Small intestine (tissue), 7 donors: ENCODE data around the gene MDFIC2. TPM values are rescaled to one million over a fixed set of nuclear protein-coding genes. Genes with fewer than 3 reads are reported as not detected.

Experiments used
- DNase-seq, 2 donors: peaks; one replicate each; pipeline versions ENCODE4 v3.0.0 to v3.0.0-alpha.2; 2013
- FAIRE-seq: peaks from 2 replicates; lab custom pipeline; 2012; peaks lifted over from hg19 to GRCh38; lab: Jason Lieb, UNC
- H3K27ac ChIP-seq, 3 donors: one replicate each; pipeline ENCODE4 v1.5.1; 2013; ENCODE audit warnings: low read length in 2 of 3, mild to moderate bottlenecking in 2 of 3, control low read depth in 1 of 3, inconsistent platforms in 1 of 3, low read depth in 1 of 3, moderate library complexity in 1 of 3
- H3K27me3 ChIP-seq, 3 donors: one replicate each; pipeline ENCODE4 v1.6.1; 2013; ENCODE audit warnings: low read length in 3 of 3, inconsistent platforms in 1 of 3; ENCODE audit not compliant: control insufficient read depth in 3 of 3, insufficient read depth in 3 of 3
- H3K36me3 ChIP-seq, 3 donors: one replicate each; pipeline ENCODE4 v1.6.1; 2013; ENCODE audit warnings: low read length in 3 of 3, inconsistent platforms in 1 of 3, low read depth in 1 of 3, mild to moderate bottlenecking in 1 of 3, moderate library complexity in 1 of 3; ENCODE audit not compliant: control insufficient read depth in 3 of 3, insufficient read depth in 2 of 3
- H3K4me1 ChIP-seq, 3 donors: one replicate each; pipeline ENCODE4 v1.6.1; 2013; ENCODE audit warnings: low read length in 2 of 3, inconsistent platforms in 1 of 3, low read depth in 1 of 3, mild to moderate bottlenecking in 1 of 3, moderate library complexity in 1 of 3; ENCODE audit not compliant: control insufficient read depth in 3 of 3, insufficient read depth in 2 of 3
- H3K4me3 ChIP-seq, 3 donors: one replicate each; pipeline ENCODE4 v1.5.1; 2013; ENCODE audit warnings: low read length in 3 of 3, control low read depth in 1 of 3, inconsistent platforms in 1 of 3, low read depth in 1 of 3, mild to moderate bottlenecking in 1 of 3, moderate library complexity in 1 of 3
- H3K9me3 ChIP-seq, 2 donors: one replicate each; pipeline ENCODE4 v1.6.1; 2013; ENCODE audit warnings: low read depth in 1 of 2, low read length in 1 of 2; ENCODE audit not compliant: control insufficient read depth in 2 of 2, insufficient read depth in 1 of 2
- WGBS, 3 donors: extraction: QIAGEN DNeasy Blood & Tissue Kit; methylation state at CpG; one replicate each; pipeline ENCODE4 v1.1.7; 2013; 5-methylcytosine and 5-hydroxymethylcytosine counted together
- polyA plus RNA-seq, 4 donors: library from polyadenylated mRNA; stranded (reverse) in 3 of 4; unstranded in 1 of 4; fragments of 200-250 nt in 3 of 4; fragments of 120-200 nt in 1 of 4; gene quantifications; one replicate each; pipeline versions ENCODE4 v1.2.1 to v1.2.3, GENCODE V29; 2013
- donor health status: healthy with polysubstance abuse.
- donor health status: control.
- donor health status: control.
- donor health status: Bipolar disorder and iron deficiency.
- donor health status: healthy.

MDFIC2 gene
- polyA plus RNA-seq, 4 donors = not detected

- FAIRE-seq = no peak
- Histone ChIP-seq H3K4me1 (no peaks in the 10 kb centered on the region), H3K27ac (no peak overlapping the region), H3K27me3 (peaks cover 0 to 5% (median 0%) of the 10 kb centered on the region in 3 donors), H3K4me3 (no peak overlapping the region), H3K36me3 (no peaks in the 10 kb centered on the region), H3K9me3 (no peaks in the 10 kb centered on the region)
- WGBS, 3 donors = 82 to 100% (median 88%) methylated on average over 1 of the region's 1 CpG
- DNase-seq = no peak
Measured at GRCh38 chr3:70185661-70186060, 126.8 kb downstream of the MDFIC2 start.

GRCh38 chr3:70183781-70184504 is 128.5 kb downstream of the MDFIC2 start:
- FAIRE-seq (no peak), DNase-seq (no peak)

DNA sequence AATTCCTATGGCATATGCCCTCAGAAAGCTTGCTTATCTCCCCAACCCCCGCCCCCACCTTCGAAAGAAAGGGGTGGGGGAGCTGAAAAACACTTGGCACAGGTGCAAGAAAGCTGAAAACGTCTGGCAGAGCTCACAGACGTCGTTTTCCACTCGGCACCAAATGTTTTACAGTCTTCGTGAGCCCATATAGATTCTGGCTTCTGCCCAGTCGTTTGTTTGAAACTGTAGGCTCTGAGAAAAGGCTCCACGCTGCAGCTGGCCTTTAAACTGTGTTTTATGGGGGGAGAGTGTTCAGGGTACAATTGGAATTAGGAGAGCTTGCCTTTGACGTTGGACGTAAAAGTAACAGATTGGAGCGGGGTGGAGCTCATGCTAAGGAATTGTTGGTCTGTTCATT is 130.3 kb downstream of the MDFIC2 start:
- FAIRE-seq (no peak), DNase-seq (no peak)
- Histone ChIP-seq H3K36me3 (no peaks in the 10 kb centered on the region), H3K27me3 (peaks cover 0 to 5% (median 0%) of the 10 kb centered on the region in 3 donors), H3K4me3 (no peak overlapping the region), H3K4me1 (no peaks in the 10 kb centered on the region), H3K9me3 (no peaks in the 10 kb centered on the region), H3K27ac (no peak overlapping the region)
- WGBS, 3 donors = 14 to 31% (median 18%) methylated on average over 12 of the region's 12 CpGs

More at GRCh38 chr3:70183781-70184504, 128.5 kb downstream of the MDFIC2 start:
- no peak overlapping the region for H3K27ac ChIP-seq
- H3K4me3 ChIP-seq = no peak overlapping the region
- 75 to 80% (median 76%) methylated on average over 8 of the region's 8 CpGs for WGBS, 3 donors
- no peaks in the 10 kb centered on the region for H3K9me3 ChIP-seq
- H3K4me1 ChIP-seq = no peaks in the 10 kb centered on the region
- no peaks in the 10 kb centered on the region for H3K36me3 ChIP-seq
- H3K27me3 ChIP-seq = peaks cover 0 to 5% (median 0%) of the 10 kb centered on the region in 3 donors

- Histone ChIP-seq H3K27me3 (peaks cover 0 to 5% (median 0%) of the 10 kb centered on the region in 3 donors), H3K36me3 (no peaks in the 10 kb centered on the region), H3K4me3 (no peak overlapping the region), H3K27ac (no peak overlapping the region), H3K9me3 (no peaks in the 10 kb centered on the region), H3K4me1 (no peaks in the 10 kb centered on the region)
- 76 to 91% (median 78%) methylated on average over 6 of the region's 6 CpGs for WGBS, 3 donors
- DNase-seq = no peak
- FAIRE-seq = no peak
Measured at GRCh38 chr3:70180664-70181063, 131.8 kb downstream of the MDFIC2 start.

- no peak overlapping the region for H3K27ac ChIP-seq
- H3K27me3 ChIP-seq = peaks cover 0 to 5% (median 0%) of the 10 kb centered on the region in 3 donors
- WGBS, 3 donors = 78 to 83% (median 80%) methylated on average over 3 of the region's 3 CpGs
- FAIRE-seq = no peak
- H3K9me3 ChIP-seq = no peaks in the 10 kb centered on the region
- no peaks in the 10 kb centered on the region for H3K4me1 ChIP-seq
- H3K4me3 ChIP-seq = no peak overlapping the region
- no peak for DNase-seq
- no peaks in the 10 kb centered on the region for H3K36me3 ChIP-seq
Measured at GRCh38 chr3:70179111-70179510, 133.3 kb downstream of the MDFIC2 start.

DNA sequence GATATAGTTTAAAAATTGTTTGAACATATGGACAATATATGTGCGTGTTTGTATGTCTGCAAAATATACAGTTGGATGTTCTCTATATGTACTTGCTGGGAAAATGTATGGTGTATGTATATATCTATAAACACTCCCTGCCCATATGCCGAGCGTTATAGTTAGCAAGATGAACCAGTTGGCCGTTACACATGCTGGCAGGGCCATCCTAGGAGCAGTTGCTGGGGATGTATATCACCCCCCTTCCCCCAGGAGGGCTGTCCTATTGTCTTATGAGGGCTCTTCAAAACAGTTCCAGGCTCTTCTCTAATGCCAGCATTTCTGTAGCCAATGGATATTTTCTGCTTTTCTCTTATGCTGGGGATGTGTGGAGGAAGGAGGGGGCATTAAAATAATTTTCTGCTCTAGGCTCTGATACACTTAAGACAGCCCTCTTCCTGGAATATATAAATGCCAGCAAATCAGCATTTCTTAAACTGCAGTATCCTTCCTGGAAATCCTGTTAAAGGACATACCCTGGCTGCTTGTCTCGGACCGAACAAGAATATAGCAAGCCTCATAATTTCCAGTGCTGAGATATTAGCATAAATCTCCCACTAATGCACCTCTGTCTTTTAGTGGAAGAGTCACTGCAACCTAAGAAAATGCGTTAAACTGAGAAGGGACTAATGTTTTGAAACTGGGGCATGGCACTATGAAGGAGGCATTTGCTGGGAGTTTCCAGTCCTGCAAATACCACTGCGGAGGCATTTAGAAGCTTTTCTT is 134.4 kb downstream of the MDFIC2 start:
- no peak overlapping the region for H3K4me3 ChIP-seq
- 76 to 84% (median 84%) methylated on average over 8 of the region's 8 CpGs for WGBS, 3 donors
- FAIRE-seq = no peak
- no peaks in the 10 kb centered on the region for H3K36me3 ChIP-seq
- H3K9me3 ChIP-seq = no peaks in the 10 kb centered on the region
- peaks cover 0 to 5% (median 0%) of the 10 kb centered on the region in 3 donors for H3K27me3 ChIP-seq
- no peak for DNase-seq
- no peaks in the 10 kb centered on the region for H3K4me1 ChIP-seq
- H3K27ac ChIP-seq = no peak overlapping the region

DNA sequence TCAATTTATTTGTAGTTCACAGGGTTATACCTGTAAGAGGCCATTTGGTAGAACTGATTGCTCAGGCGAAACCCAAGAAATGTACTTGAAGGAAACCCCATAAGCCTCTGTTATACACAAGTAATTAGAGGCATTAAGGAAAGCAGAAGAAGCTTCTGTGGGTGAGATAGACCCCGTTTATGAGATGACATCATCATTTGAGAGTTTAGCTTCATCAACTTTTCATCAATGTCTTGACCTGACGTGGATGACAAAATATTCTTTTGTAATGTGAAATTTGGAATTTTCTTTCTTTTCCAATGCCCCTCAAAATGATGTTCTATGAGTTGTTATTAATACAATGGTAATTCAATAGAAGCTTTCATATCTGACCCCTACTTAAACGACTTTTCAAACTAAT is 136.2 kb downstream of the MDFIC2 start:
- Histone ChIP-seq H3K36me3 (no peaks in the 10 kb centered on the region), H3K4me1 (no peaks in the 10 kb centered on the region), H3K27me3 (no peaks in the 10 kb centered on the region), H3K27ac (no peak overlapping the region), H3K4me3 (no peak overlapping the region), H3K9me3 (no peaks in the 10 kb centered on the region)
- DNase-seq (no peak), FAIRE-seq (no peak)
- whole genome bisulfite sequencing, 3 donors = 61 to 78% (median 63%) methylated on average over 4 of the region's 4 CpGs

DNA sequence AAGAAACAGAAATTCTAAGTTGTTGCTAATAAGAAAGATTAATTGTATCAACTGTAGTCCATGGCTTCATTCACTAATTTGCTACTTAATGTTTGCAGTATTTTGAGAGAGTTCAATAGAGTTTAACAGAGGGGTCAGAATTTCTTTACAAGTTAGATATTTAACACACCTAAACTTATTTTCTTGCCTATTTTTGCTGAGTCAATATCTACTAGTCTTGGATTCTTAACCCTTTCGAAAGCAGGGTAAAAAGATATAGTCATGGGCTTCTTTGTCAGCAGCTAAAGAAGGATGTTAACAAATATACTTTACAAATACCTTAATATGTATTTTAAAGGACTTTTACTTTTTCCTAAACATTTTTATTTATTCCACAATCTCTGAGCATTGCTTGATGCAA is 155.6 kb downstream of the MDFIC2 start:
- 70 to 86% (median 81%) methylated on average over 1 of the region's 1 CpG for WGBS, 3 donors
- Histone ChIP-seq H3K4me1 (no peaks in the 10 kb centered on the region), H3K27ac (no peak overlapping the region), H3K27me3 (no peaks in the 10 kb centered on the region), H3K36me3 (no peaks in the 10 kb centered on the region), H3K4me3 (no peak overlapping the region), H3K9me3 (no peaks in the 10 kb centered on the region)
- DNase-seq (no peak), FAIRE-seq (no peak)
